GM19463 (cell line): Measurements from ENCODE around the gene GPC5.

Experiments
- ATAC-seq: cut with Tn5 transposase; IDR thresholded peaks from one replicate; pipeline ENCODE4 v1.9.1; 2021; ENCODE audit warnings: mild to moderate bottlenecking, moderate library complexity; ENCODE audit not compliant: unreplicated experiment

The GPC5 gene

GRCh38 chr13:92775658-92776057 lies 1377.2 kb downstream of the GPC5 start:
- no peak for ATAC-seq

- no peak for ATAC-seq
Observed at GRCh38 chr13:92781965-92782690, 1383.7 kb downstream of the GPC5 start.

GRCh38 chr13:92802776-92803175 lies 1404.4 kb downstream of the GPC5 start:
- ATAC-seq, result no peak

GRCh38 chr13:92804346-92804745 lies 1405.9 kb downstream of the GPC5 start:
- ATAC-seq, result no peak

GRCh38 chr13:92804926-92805325 lies 1406.5 kb downstream of the GPC5 start:
- ATAC-seq, result no peak

GRCh38 chr13:92805766-92806165 lies 1407.3 kb downstream of the GPC5 start:
- no peak for ATAC-seq

GRCh38 chr13:92806215-92806614 lies 1407.8 kb downstream of the GPC5 start:
- ATAC-seq, result peak; percentile 64

- no peak for ATAC-seq
Observed at GRCh38 chr13:92807353-92807752, 1408.9 kb downstream of the GPC5 start.

- ATAC-seq, result no peak
Observed at GRCh38 chr13:92807966-92808365, 1409.5 kb downstream of the GPC5 start.

- ATAC-seq, result no peak
Observed at GRCh38 chr13:92821324-92821723, 1422.9 kb downstream of the GPC5 start.

GRCh38 chr13:92823059-92823458 lies 1424.6 kb downstream of the GPC5 start:
- ATAC-seq, result no peak

GRCh38 chr13:92825938-92826596 lies 1427.6 kb downstream of the GPC5 start:
- no peak for ATAC-seq

GRCh38 chr13:92827503-92827902 lies 1429.1 kb downstream of the GPC5 start:
- ATAC-seq, result no peak

GRCh38 chr13:92829930-92830329 lies 1431.5 kb downstream of the GPC5 start:
- no peak for ATAC-seq

GRCh38 chr13:92830821-92831220 lies 1432.4 kb downstream of the GPC5 start:
- no peak for ATAC-seq

GRCh38 chr13:92833071-92833470 lies 1434.7 kb downstream of the GPC5 start:
- ATAC-seq, result no peak

GRCh38 chr13:92836171-92836570 lies 1437.8 kb downstream of the GPC5 start:
- ATAC-seq, result no peak

GRCh38 chr13:92838786-92839185 lies 1440.4 kb downstream of the GPC5 start:
- ATAC-seq, result peak; percentile 60

- no peak for ATAC-seq
Observed at GRCh38 chr13:92842145-92842544, 1443.7 kb downstream of the GPC5 start.

GRCh38 chr13:92843549-92843948 lies 1445.1 kb downstream of the GPC5 start:
- peak; percentile 68 for ATAC-seq

- no peak for ATAC-seq
Observed at GRCh38 chr13:92849381-92849780, 1451.0 kb downstream of the GPC5 start.

- no peak for ATAC-seq
Observed at GRCh38 chr13:92864584-92865284, 1466.3 kb downstream of the GPC5 start.
